K562 (cell line): ENCODE data around the gene ACKR2. TPM values are rescaled to one million over a fixed set of nuclear protein-coding genes. Genes with fewer than 3 reads are reported as not detected.

Source experiments
- ATAC-seq: fragments of 200-7000 bp; cut with Tn5 transposase; 3 replicates; pipeline ENCODE4 v1.9.1; 2020; ENCODE audit warnings: moderate library complexity
- BruUV-seq: library from RNA; stranded (reverse); fragments of 400-500 nt; replicated peaks from 2 replicates; lab custom pipeline; 2021; lab: Mats Ljungman, UMichigan
- CTCF ChIA-PET: fragments of 300-600 bp; formaldehyde crosslinking; extraction: SDS; loops from one replicate; lab custom pipeline; 2021; ENCODE audit warnings: low intra/inter-chr PET ratio; lab: Yijun Ruan, JAX
- POLR2A ChIA-PET: fragments of 300-600, 350-650 bp; sonication (Branson Sonifier 250); formaldehyde crosslinking; extraction: SDS; loops from one replicate; lab custom pipeline; 2021; ENCODE audit warnings: antibody characterized with exemption, inconsistent platforms; lab: Yijun Ruan, JAX
- DNase-seq, 4 experiments: peaks; one replicate each; pipeline versions ENCODE4 v3.0.0 to v3.0.0-alpha.2; 2011 to 2018; ENCODE audit warnings: low spot score in 3 of 4, mixed read lengths in 3 of 4; ENCODE audit errors: extremely low read depth in 1 of 4
- FAIRE-seq: peaks from 2 replicates; lab custom pipeline; 2011; peaks lifted over from hg19 to GRCh38; lab: Jason Lieb, UNC
- H2AFZ ChIP-seq: 2 replicates; pipeline ENCODE4 v1.6.0; 2011; ENCODE audit warnings: low read depth, low read length, control low read depth, inconsistent platforms
- H3K27ac ChIP-seq: fragments of 200-600 bp; 3 replicates; pipeline ENCODE4 v1.8.0; 2011; ENCODE audit warnings: low read depth, mild to moderate bottlenecking, control low read depth, inconsistent platforms, low read length, moderate library complexity, mixed read lengths; ENCODE audit errors: extremely low read depth
- H3K27me3 ChIP-seq, 2 experiments: fragments of 300-600 bp in 1 of 2; 2 replicates in 1 of 2; 3 replicates in 1 of 2; pipeline versions ENCODE4 v1.6.0 to v1.8.0; 2011; ENCODE audit warnings: inconsistent platforms in 2 of 2, low read length in 2 of 2, mild to moderate bottlenecking in 1 of 2, mixed read lengths in 1 of 2, moderate library complexity in 1 of 2; ENCODE audit not compliant: control insufficient read depth in 2 of 2, insufficient read depth in 2 of 2
- H3K36me3 ChIP-seq: fragments of 300-600 bp; 3 replicates; pipeline ENCODE4 v1.8.0; 2011; ENCODE audit warnings: mild to moderate bottlenecking, low read length, inconsistent platforms; ENCODE audit not compliant: control insufficient read depth, insufficient read depth
- H3K4me1 ChIP-seq, 2 experiments: fragments of 200-600 bp in 1 of 2; replicated peaks in 1 of 2; 2 replicates in 1 of 2; 3 replicates in 1 of 2; pipeline versions ENCODE4 v1.5.1 to v1.8.0; 2011; ENCODE audit warnings: inconsistent platforms in 2 of 2, low read length in 2 of 2, mild to moderate bottlenecking in 1 of 2, mixed read lengths in 1 of 2, moderate library complexity in 1 of 2; ENCODE audit not compliant: control insufficient read depth in 2 of 2, insufficient read depth in 2 of 2
- H3K4me2 ChIP-seq: 2 replicates; pipeline ENCODE4 v1.6.1; 2011; ENCODE audit warnings: low read length, control low read depth, inconsistent platforms, mixed read lengths; ENCODE audit not compliant: insufficient read depth
- H3K4me3 ChIP-seq: fragments of 200-600 bp; sonication (generic), shearing (Covaris generic); 2 replicates; pipeline ENCODE4 v1.5.1; 2016; ENCODE audit warnings: control low read depth, inconsistent platforms
- H3K79me2 ChIP-seq: fragments of 200-600 bp; 3 replicates; pipeline ENCODE4 v1.8.0; 2011; ENCODE audit warnings: low read length, inconsistent platforms; ENCODE audit not compliant: control insufficient read depth, insufficient read depth
- H3K9ac ChIP-seq, 2 experiments: 2 replicates each; pipeline versions ENCODE4 v1.6.0 to v1.6.1; 2011; ENCODE audit warnings: low read depth in 2 of 2, low read length in 2 of 2, control low read depth in 1 of 2, inconsistent platforms in 1 of 2, mild to moderate bottlenecking in 1 of 2, mixed read lengths in 1 of 2; ENCODE audit not compliant: insufficient read depth in 1 of 2
- H3K9me1 ChIP-seq: one replicate; pipeline ENCODE4 v1.6.0; 2011; ENCODE audit warnings: inconsistent platforms, mild to moderate bottlenecking, low read length, moderate library complexity; ENCODE audit not compliant: control insufficient read depth, insufficient read depth
- H3K9me3 ChIP-seq: replicated peaks from 2 replicates; pipeline ENCODE4 v1.5.1; 2011; ENCODE audit warnings: low read depth, low read length, inconsistent platforms; ENCODE audit not compliant: control insufficient read depth, insufficient read depth
- H4K20me1 ChIP-seq: replicated peaks from 2 replicates; pipeline ENCODE4 v1.6.1; 2011; ENCODE audit warnings: low read length, inconsistent platforms, mixed read lengths; ENCODE audit not compliant: control insufficient read depth, insufficient read depth
- ADNP ChIP-seq: fragments of 200-800 bp; sonication (Bioruptor generic); IDR thresholded peaks from 2 replicates; pipeline ENCODE4 v1.6.1; 2016; ENCODE audit warnings: missing genetic modification characterization, missing compliant biosample characterization
- CBFA2T3 ChIP-seq: fragments of 450-650 bp; IDR thresholded peaks from 2 replicates; pipeline ENCODE4 v1.6.1; 2017
- CBX2 ChIP-seq: fragments of 200-600 bp; sonication (generic); IDR thresholded peaks from one replicate; pipeline ENCODE4 v1.6.1; 2012; ENCODE audit warnings: mild to moderate bottlenecking, low read length, inconsistent platforms; ENCODE audit not compliant: insufficient read depth, poor library complexity, severe bottlenecking
- CTBP1 ChIP-seq: fragments of 450-650 bp; IDR thresholded peaks from 2 replicates; pipeline ENCODE4 v1.6.1; 2016; ENCODE audit warnings: borderline replicate concordance
- HDAC1 ChIP-seq, 2 experiments: fragments of 450-650 bp; IDR thresholded peaks; 2 replicates each; pipeline ENCODE4 v1.6.1; 2016 to 2017; ENCODE audit warnings: inconsistent platforms in 1 of 2, mild to moderate bottlenecking in 1 of 2, moderate library complexity in 1 of 2
- IRF2 ChIP-seq: sonication (generic); formaldehyde crosslinking; IDR thresholded peaks from 2 replicates; pipeline ENCODE4 v1.8.1; 2022; ENCODE audit warnings: mild to moderate bottlenecking, missing genetic modification reagents
- MEIS2 ChIP-seq: fragments of 450-650 bp; IDR thresholded peaks from 2 replicates; pipeline ENCODE4 v1.6.1; 2014; ENCODE audit warnings: mild to moderate bottlenecking; ENCODE audit not compliant: partially characterized antibody
- RAD21 ChIP-seq, 2 experiments: fragments of 250-450 bp in 1 of 2; fragments of 450-650 bp in 1 of 2; sonication (Bioruptor Pico) in 1 of 2; formaldehyde crosslinking in 1 of 2; IDR thresholded peaks in 1 of 2; conservative IDR thresholded peaks in 1 of 2; 2 replicates each; pipeline versions ENCODE4 v1.4.0 to v1.8.0; 2020 to 2022; ENCODE audit warnings: mild to moderate bottlenecking in 2 of 2, moderate library complexity in 1 of 2
- RCOR1 ChIP-seq, 2 experiments: IDR thresholded peaks; 2 replicates each; pipeline ENCODE4 v1.6.1; 2012; ENCODE audit warnings: low read depth in 2 of 2, low read length in 2 of 2, borderline replicate concordance in 1 of 2, improper control_type of control experiment in 1 of 2
- TEAD4 ChIP-seq, 2 experiments: sonication (generic) in 1 of 2; formaldehyde crosslinking in 1 of 2; IDR thresholded peaks; 2 replicates each; pipeline versions ENCODE4 v1.6.1 to v1.8.0; 2012 to 2022; ENCODE audit warnings: borderline replicate concordance in 1 of 2, inconsistent platforms in 1 of 2, low read length in 1 of 2, mild to moderate bottlenecking in 1 of 2, missing genetic modification reagents in 1 of 2
- WGBS: fragments of 100-300 bp; shearing (Covaris generic); methylation state at CpG from one replicate; pipeline ENCODE4 v1.1.6; 2016; ENCODE audit warnings: low coverage, mixed read lengths; ENCODE audit not compliant: insufficient coverage; ENCODE audit errors: missing lambda C conversion rate; 5-methylcytosine and 5-hydroxymethylcytosine counted together
- in situ Hi-C: fragments of 300-500 bp; cut with MboI; formaldehyde crosslinking; loops from 4 replicates; pipeline ENCODE4 v1.15.0; 2018; ENCODE audit warnings: inconsistent platforms, mixed read lengths
- intact Hi-C: fragments of 100-400 bp; cut with micrococcal nuclease; formaldehyde crosslinking; loops from 2 replicates; pipeline ENCODE4 v1.14.2; 2022
- polyA plus RNA-seq, 8 experiments: library from polyadenylated mRNA; depleted of rRNA in 4 of 8; stranded (reverse) in 5 of 8; unstranded in 3 of 8; fragments of >200 nt; fragmentation: Nextera tagmentation in 2 of 8; fragmentation: Illumina TruSeq in 1 of 8; extraction: Ambion mirVana in 2 of 8; extraction: Trizol in 1 of 8; gene quantifications; 2 replicates each; pipeline versions ENCODE4 v1.2.1 to v1.2.3, GENCODE V29; 2011 to 2014; ENCODE audit warnings: inconsistent platforms in 1 of 8, missing spikeins in 1 of 8
- total RNA-seq, 7 experiments: library from RNA; depleted of rRNA in 6 of 7; stranded (reverse); fragments of >200 nt in 6 of 7; fragmentation: Illumina TruSeq in 2 of 7; extraction: Trizol in 2 of 7; gene quantifications; 2 replicates each; pipeline versions ENCODE4 v1.2.1 to v1.2.3, GENCODE V29; 2011 to 2021; ENCODE audit warnings: low replicate concordance in 1 of 7
- TF ChIP-seq, protein P1 (sequence below), 3 experiments: IDR thresholded peaks in 2 of 3; conservative IDR thresholded peaks in 1 of 3; 2 replicates each; pipeline ENCODE4 v1.5.1; 2011 to 2012; ENCODE audit warnings: low read length in 3 of 3, mild to moderate bottlenecking in 3 of 3, control low read depth in 2 of 3, improper control_type of control experiment in 1 of 3, inconsistent platforms in 1 of 3, low read depth in 1 of 3, mixed read lengths in 1 of 3, moderate library complexity in 1 of 3; ENCODE audit not compliant: insufficient read depth in 2 of 3
- TF ChIP-seq, protein P2 (sequence below): fragments of 450-650 bp; IDR thresholded peaks from 2 replicates; pipeline ENCODE4 v1.6.1; 2018; ENCODE audit not compliant: partially characterized antibody
- TF ChIP-seq, protein P3 (sequence below): fragments of 450-650 bp; IDR thresholded peaks from 2 replicates; pipeline ENCODE4 v1.6.1; 2014; ENCODE audit warnings: low read depth, mild to moderate bottlenecking, moderate library complexity, borderline replicate concordance

Gene ACKR2
- total and polyA plus RNA-seq, 9 of the 15 experiments (the other 6 are each of a cell fraction or from before 2014, with no cell fraction given), result 0.03 to 0.69 (median 0.25) TPM; not detected in 1

DNA sequence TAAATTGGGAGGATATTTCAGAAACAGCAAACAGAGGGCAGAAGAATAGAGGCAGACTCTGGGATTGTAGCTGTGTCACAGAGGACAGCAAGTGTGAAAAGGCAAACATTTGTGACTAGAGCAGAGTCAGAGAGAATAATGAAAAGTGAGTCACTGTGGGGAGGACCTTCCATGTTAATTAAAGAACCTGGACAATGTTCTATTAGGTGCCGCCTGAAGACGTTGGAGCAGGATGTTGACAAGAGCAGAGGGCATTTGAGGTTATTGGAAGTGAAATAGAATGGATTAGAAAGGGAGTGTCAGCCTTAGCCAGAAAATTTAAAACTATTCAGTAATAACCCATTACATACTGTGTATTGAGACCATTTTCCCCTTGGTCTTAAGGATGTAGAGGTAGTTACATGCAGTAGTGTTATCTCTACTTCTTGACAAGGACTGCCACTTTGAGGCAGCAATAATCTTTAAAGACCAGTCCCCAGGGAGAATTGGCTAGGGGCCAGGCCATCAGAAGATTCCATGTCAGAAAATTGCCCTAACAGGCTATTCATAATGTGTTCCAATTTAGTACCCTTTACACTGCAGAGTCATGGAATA, 5.8 kb downstream of the ACKR2 start:
- Histone ChIP-seq H2AFZ (no peak overlapping the region), H3K4me1 (peaks cover 4 to 21% of the 10 kb centered on the region in 2 experiments; a peak in 4 of 5 replicates), H3K36me3 (no peaks in the 10 kb centered on the region), H3K4me2 (peak overlapping the region; percentile 5; the same call in 1 of the 2 replicates), H3K9me1 (no peaks in the 10 kb centered on the region), H3K79me2 (no peaks in the 10 kb centered on the region), H3K4me3 (no peak overlapping the region), H3K9me3 (peaks cover 7% of the 10 kb centered on the region), H4K20me1 (no peaks in the 10 kb centered on the region), H3K27ac (no peak overlapping the region), H3K27me3 (0 out of 5 replicates have a peak, but pooled peaks cover 0 to 4% of the 10 kb centered on the region in 2 experiments), H3K9ac (no peak overlapping the region)
- BruUV-seq, result no TSS peak
- intact Hi-C loops (no loop called here), in situ Hi-C loops (no loop called here)
- DNase-seq (peak in 2 of 4 experiments; percentile 82 to 89), ATAC-seq (peak; percentile 70), FAIRE-seq (peak; percentile 87)
- 44% methylated on average over 2 of the region's 2 CpGs for WGBS
- POLR2A ChIA-PET, result interaction anchor here (0.9 to 3.1 kb wide), 3 partner anchors 9 to 19 kb away, joined by 3 to 19 read pairs (median 4); partner anchors contain the start of gene HIGD1A
- CTCF ChIA-PET, result no interaction called here
- 0 out of 2 replicates have a peak, but pooled peaks have one; percentile 42 for TF ChIP-seq CTBP1
- TF ChIP-seq ADNP (tag), result no peak
- TF ChIP-seq HDAC1 (IDR thresholded peaks at IDR 0.05), result 0 out of 4 replicates have a peak, but pooled peaks of 1 of the 2 experiments have one; percentile 33
- TF ChIP-seq RAD21 (CRISPR knock-in tag; conservative IDR thresholded peaks at IDR 0.05 in 1 of 2, IDR thresholded peaks at IDR 0.05 in 1 of 2), result peak in 1 of 2 experiments; percentile 33; a peak in 2 of 4 replicates
- TF ChIP-seq, protein P1, sequence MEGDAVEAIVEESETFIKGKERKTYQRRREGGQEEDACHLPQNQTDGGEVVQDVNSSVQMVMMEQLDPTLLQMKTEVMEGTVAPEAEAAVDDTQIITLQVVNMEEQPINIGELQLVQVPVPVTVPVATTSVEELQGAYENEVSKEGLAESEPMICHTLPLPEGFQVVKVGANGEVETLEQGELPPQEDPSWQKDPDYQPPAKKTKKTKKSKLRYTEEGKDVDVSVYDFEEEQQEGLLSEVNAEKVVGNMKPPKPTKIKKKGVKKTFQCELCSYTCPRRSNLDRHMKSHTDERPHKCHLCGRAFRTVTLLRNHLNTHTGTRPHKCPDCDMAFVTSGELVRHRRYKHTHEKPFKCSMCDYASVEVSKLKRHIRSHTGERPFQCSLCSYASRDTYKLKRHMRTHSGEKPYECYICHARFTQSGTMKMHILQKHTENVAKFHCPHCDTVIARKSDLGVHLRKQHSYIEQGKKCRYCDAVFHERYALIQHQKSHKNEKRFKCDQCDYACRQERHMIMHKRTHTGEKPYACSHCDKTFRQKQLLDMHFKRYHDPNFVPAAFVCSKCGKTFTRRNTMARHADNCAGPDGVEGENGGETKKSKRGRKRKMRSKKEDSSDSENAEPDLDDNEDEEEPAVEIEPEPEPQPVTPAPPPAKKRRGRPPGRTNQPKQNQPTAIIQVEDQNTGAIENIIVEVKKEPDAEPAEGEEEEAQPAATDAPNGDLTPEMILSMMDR (IDR thresholded peaks at IDR 0.05 in 2 of 3, conservative IDR thresholded peaks at IDR 0.05 in 1 of 3; ENCODE audit: insufficient read depth in 2 of 3, low read depth in 1 of 3, low read length in 3 of 3), result peak in 1 of 3 experiments; percentile 19; a peak in 2 of 6 replicates
- peak; percentile 77 for TF ChIP-seq CBFA2T3
- TF ChIP-seq, protein P2, sequence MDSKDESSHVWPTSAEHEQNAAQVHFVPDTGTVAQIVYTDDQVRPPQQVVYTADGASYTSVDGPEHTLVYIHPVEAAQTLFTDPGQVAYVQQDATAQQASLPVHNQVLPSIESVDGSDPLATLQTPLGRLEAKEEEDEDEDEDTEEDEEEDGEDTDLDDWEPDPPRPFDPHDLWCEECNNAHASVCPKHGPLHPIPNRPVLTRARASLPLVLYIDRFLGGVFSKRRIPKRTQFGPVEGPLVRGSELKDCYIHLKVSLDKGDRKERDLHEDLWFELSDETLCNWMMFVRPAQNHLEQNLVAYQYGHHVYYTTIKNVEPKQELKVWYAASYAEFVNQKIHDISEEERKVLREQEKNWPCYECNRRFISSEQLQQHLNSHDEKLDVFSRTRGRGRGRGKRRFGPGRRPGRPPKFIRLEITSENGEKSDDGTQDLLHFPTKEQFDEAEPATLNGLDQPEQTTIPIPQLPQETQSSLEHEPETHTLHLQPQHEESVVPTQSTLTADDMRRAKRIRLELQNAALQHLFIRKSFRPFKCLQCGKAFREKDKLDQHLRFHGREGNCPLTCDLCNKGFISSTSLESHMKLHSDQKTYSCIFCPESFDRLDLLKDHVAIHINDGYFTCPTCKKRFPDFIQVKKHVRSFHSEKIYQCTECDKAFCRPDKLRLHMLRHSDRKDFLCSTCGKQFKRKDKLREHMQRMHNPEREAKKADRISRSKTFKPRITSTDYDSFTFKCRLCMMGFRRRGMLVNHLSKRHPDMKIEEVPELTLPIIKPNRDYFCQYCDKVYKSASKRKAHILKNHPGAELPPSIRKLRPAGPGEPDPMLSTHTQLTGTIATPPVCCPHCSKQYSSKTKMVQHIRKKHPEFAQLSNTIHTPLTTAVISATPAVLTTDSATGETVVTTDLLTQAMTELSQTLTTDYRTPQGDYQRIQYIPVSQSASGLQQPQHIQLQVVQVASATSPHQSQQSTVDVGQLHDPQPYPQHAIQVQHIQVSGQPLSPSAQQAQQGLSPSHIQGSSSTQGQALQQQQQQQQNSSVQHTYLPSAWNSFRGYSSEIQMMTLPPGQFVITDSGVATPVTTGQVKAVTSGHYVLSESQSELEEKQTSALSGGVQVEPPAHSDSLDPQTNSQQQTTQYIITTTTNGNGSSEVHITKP, result peak; percentile 57
- TF ChIP-seq, protein P3, sequence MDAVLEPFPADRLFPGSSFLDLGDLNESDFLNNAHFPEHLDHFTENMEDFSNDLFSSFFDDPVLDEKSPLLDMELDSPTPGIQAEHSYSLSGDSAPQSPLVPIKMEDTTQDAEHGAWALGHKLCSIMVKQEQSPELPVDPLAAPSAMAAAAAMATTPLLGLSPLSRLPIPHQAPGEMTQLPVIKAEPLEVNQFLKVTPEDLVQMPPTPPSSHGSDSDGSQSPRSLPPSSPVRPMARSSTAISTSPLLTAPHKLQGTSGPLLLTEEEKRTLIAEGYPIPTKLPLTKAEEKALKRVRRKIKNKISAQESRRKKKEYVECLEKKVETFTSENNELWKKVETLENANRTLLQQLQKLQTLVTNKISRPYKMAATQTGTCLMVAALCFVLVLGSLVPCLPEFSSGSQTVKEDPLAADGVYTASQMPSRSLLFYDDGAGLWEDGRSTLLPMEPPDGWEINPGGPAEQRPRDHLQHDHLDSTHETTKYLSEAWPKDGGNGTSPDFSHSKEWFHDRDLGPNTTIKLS, result no peak
- no peak for TF ChIP-seq IRF2 (CRISPR knock-in tag)
- no peak for TF ChIP-seq CBX2
- TF ChIP-seq MEIS2, result peak; percentile 60
- peak in 1 of 2 experiments; percentile 63; a peak in 1 of 4 replicates for TF ChIP-seq RCOR1 (IDR thresholded peaks at IDR 0.05; ENCODE audit: borderline replicate concordance in 1 of 2, low read depth in 2 of 2, low read length in 2 of 2)
- TF ChIP-seq TEAD4 (IDR thresholded peaks at IDR 0.05; ENCODE audit: low read length), result peak; percentile 61
- TF ChIP-seq TEAD4 (CRISPR knock-in tag; IDR thresholded peaks at IDR 0.05; ENCODE audit: borderline replicate concordance), result no peak
